Loucy (cell line): ENCODE results near the gene DGUOK.

Experiments used
- H2AFZ ChIP-seq: fragments of 200-600 bp; sonication (generic); 2 replicates; pipeline ENCODE4 v1.6.0; 2016; ENCODE audit warnings: antibody characterized with exemption, mild to moderate bottlenecking, low read length, moderate library complexity
- H3F3A ChIP-seq: fragments of 200-600 bp; 2 replicates; pipeline ENCODE4 v1.6.0; 2016; ENCODE audit warnings: antibody characterized with exemption, low read depth, mild to moderate bottlenecking
- H3K27me3 ChIP-seq: fragments of 200-600 bp; sonication (generic); 2 replicates; pipeline ENCODE4 v1.6.1; 2014; ENCODE audit warnings: low read length, mild to moderate bottlenecking; ENCODE audit not compliant: insufficient read depth, poor library complexity, severe bottlenecking
- H3K36me3 ChIP-seq: fragments of 200-600 bp; sonication (generic); 2 replicates; pipeline ENCODE4 v1.6.1; 2016; ENCODE audit warnings: low read length; ENCODE audit not compliant: insufficient read depth
- H3K4me1 ChIP-seq: fragments of 200-600 bp; sonication (generic); 2 replicates; pipeline ENCODE4 v1.5.1; 2014; ENCODE audit warnings: low read length, mild to moderate bottlenecking; ENCODE audit not compliant: insufficient read depth, poor library complexity, severe bottlenecking
- H3K4me2 ChIP-seq: fragments of 200-600 bp; sonication (generic); 2 replicates; pipeline ENCODE4 v1.6.0; 2014; ENCODE audit warnings: antibody characterized with exemption, low read length, low read depth, mild to moderate bottlenecking; ENCODE audit not compliant: poor library complexity, severe bottlenecking
- H3K4me3 ChIP-seq: fragments of 200-600 bp; sonication (generic); 2 replicates; pipeline ENCODE4 v1.5.1; 2014; ENCODE audit warnings: low read length, mild to moderate bottlenecking, mixed read lengths; ENCODE audit not compliant: poor library complexity, severe bottlenecking
- H3K79me2 ChIP-seq: fragments of 200-600 bp; sonication (generic); 2 replicates; pipeline ENCODE4 v1.6.1; 2014; ENCODE audit warnings: low read length; ENCODE audit not compliant: insufficient read depth
- H3K9ac ChIP-seq: fragments of 200-600 bp; sonication (generic); 2 replicates; pipeline ENCODE4 v1.6.0; 2014; ENCODE audit warnings: mild to moderate bottlenecking, low read depth, low read length, moderate library complexity; ENCODE audit not compliant: poor library complexity, severe bottlenecking
- H3K9me2 ChIP-seq: fragments of 200-600 bp; sonication (generic); replicated peaks from 2 replicates; pipeline ENCODE4 v1.6.1; 2016; ENCODE audit warnings: low read depth, low read length, mixed read lengths
- H3K9me3 ChIP-seq: fragments of 200-600 bp; sonication (generic); 2 replicates; pipeline ENCODE4 v1.6.1; 2014; ENCODE audit warnings: mild to moderate bottlenecking, antibody characterized with exemption, low read length, low read depth; ENCODE audit not compliant: insufficient read depth
- H4K20me1 ChIP-seq: fragments of 200-600 bp; sonication (generic); 2 replicates; pipeline ENCODE4 v1.6.0; 2014; ENCODE audit warnings: antibody characterized with exemption, low read length, mild to moderate bottlenecking; ENCODE audit not compliant: insufficient read depth, poor library complexity, severe bottlenecking
- EZH2phosphoT487 ChIP-seq: fragments of 200-600 bp; IDR thresholded peaks from 2 replicates; pipeline ENCODE4 v1.6.1; 2018; ENCODE audit warnings: antibody characterized with exemption, mild to moderate bottlenecking, moderate library complexity, borderline replicate concordance
- TF ChIP-seq, protein P1 (sequence below): fragments of 200-600 bp; sonication (generic); conservative IDR thresholded peaks from 2 replicates; pipeline ENCODE4 v1.5.1; 2014; ENCODE audit warnings: mild to moderate bottlenecking, antibody characterized with exemption, low read length

Gene DGUOK

DNA sequence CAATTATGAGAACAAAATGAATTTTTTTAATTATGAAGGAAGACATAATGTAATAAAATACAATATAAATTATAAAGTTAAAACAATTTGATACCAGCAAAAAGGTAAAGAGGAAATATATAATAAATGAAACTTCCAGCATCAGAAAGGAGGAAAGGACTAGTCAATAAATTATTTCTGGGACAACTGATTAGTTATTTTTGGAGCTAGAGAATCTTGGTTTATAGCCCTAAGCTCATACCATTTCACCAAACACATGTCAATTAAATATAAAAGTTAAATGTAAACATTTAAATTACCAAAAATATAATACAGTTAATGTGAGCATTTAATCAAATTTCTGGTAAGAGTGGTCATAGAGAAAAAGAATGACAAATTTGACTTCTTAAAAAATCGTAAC, 21.7 kb upstream of the DGUOK start:
- no peaks in the 10 kb centered on the region for H3F3A ChIP-seq
- no peaks in the 10 kb centered on the region for H3K36me3 ChIP-seq
- no peaks in the 10 kb centered on the region for H3K9me2 ChIP-seq
- H2AFZ ChIP-seq: no peak overlapping the region
- no peaks in the 10 kb centered on the region for H4K20me1 ChIP-seq
- H3K9ac ChIP-seq: no peak overlapping the region
- TF ChIP-seq EZH2phosphoT487: no peak
- TF ChIP-seq, protein P1, sequence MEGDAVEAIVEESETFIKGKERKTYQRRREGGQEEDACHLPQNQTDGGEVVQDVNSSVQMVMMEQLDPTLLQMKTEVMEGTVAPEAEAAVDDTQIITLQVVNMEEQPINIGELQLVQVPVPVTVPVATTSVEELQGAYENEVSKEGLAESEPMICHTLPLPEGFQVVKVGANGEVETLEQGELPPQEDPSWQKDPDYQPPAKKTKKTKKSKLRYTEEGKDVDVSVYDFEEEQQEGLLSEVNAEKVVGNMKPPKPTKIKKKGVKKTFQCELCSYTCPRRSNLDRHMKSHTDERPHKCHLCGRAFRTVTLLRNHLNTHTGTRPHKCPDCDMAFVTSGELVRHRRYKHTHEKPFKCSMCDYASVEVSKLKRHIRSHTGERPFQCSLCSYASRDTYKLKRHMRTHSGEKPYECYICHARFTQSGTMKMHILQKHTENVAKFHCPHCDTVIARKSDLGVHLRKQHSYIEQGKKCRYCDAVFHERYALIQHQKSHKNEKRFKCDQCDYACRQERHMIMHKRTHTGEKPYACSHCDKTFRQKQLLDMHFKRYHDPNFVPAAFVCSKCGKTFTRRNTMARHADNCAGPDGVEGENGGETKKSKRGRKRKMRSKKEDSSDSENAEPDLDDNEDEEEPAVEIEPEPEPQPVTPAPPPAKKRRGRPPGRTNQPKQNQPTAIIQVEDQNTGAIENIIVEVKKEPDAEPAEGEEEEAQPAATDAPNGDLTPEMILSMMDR: no peak
- no peaks in the 10 kb centered on the region for H3K9me3 ChIP-seq
- H3K4me2 ChIP-seq: no peak overlapping the region
- H3K79me2 ChIP-seq: no peaks in the 10 kb centered on the region
- H3K4me1 ChIP-seq: peaks cover 14% of the 10 kb centered on the region
- H3K4me3 ChIP-seq: no peak overlapping the region
- H3K27me3 ChIP-seq: no peaks in the 10 kb centered on the region

DNA sequence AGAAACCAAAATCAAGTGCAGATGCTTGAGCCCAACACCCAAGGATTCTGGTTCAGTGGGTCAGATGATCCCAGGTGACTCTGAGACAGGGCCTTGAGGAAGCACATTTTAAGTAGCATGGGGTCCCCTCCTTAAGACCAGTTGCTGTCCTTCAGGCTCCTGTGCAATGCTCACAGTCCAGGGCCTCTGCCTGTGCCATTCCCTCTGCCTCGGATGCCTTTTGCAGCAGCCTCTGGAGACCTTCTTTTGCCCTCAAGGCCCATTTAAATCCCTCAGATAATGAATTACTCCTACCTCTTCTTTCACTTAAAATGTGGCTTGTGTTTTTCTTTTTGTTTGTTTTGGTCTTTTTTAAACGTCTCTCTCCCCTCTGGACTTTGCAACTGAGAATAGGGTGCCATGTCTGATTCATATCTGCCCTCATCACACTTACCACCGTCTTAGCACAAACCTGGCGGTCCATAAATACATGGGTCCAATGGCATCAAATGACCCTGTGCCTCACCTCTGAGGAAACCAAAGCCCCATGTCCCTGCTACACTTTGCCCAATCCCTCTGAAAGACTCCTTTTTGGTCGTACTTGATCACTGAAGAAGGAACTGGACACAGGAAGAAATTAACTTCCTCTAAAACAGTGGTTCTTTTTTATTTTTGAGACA, 19.7 kb upstream of the DGUOK start:
- Histone ChIP-seq H4K20me1 (no peaks in the 10 kb centered on the region), H3K4me1 (peaks cover 6% of the 10 kb centered on the region), H3F3A (no peaks in the 10 kb centered on the region), H3K4me2 (no peak overlapping the region), H3K4me3 (no peak overlapping the region), H3K9me2 (no peaks in the 10 kb centered on the region), H3K36me3 (no peaks in the 10 kb centered on the region), H3K27me3 (no peaks in the 10 kb centered on the region), H2AFZ (no peak overlapping the region), H3K79me2 (no peaks in the 10 kb centered on the region), H3K9ac (no peak overlapping the region), H3K9me3 (no peaks in the 10 kb centered on the region)
- no peak for TF ChIP-seq EZH2phosphoT487
- TF ChIP-seq, protein P1: no peak

DNA sequence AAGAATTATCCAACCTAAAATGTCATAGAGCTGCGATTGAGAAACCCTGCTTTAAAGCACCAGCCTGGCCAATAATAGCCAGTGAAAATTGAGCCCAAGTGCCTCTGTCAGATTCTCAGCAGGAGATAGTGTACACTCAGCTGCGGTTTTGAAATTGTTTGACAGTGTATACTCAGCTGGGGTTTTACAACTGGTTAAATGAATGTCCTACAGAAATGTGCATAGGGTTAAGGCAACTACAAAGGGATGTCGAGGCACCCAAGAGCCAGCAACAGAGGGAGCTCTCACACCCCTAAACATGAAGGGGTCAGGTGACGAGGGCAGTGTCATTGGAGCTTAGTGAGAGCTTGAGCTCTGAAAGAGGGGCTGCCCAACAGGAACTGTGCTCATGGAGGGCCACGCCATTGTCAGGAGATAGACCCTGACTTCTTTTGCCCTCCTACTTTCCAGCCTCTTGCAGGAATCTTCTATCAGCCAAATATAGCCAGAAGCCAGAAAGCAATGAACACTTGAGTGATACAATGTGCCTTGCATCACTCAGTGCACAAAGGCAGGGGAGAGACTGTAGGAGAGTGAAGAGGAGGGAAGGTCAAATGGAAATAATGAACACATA, 18.7 kb upstream of the DGUOK start:
- Histone ChIP-seq H2AFZ (peak overlapping the region; percentile 80), H3K4me2 (no peak overlapping the region), H3K79me2 (no peaks in the 10 kb centered on the region), H3K4me1 (peaks cover 3% of the 10 kb centered on the region), H3F3A (no peaks in the 10 kb centered on the region), H4K20me1 (no peaks in the 10 kb centered on the region), H3K9ac (no peak overlapping the region), H3K9me3 (no peaks in the 10 kb centered on the region), H3K36me3 (no peaks in the 10 kb centered on the region), H3K9me2 (no peaks in the 10 kb centered on the region), H3K27me3 (no peaks in the 10 kb centered on the region), H3K4me3 (no peak overlapping the region)
- TF ChIP-seq, protein P1: peak; percentile 76
- TF ChIP-seq EZH2phosphoT487: no peak
